ENCODE data around the gene SVOP. TPM values are rescaled to one million over a fixed set of nuclear protein-coding genes. Genes with fewer than 3 reads are reported as not detected.

Gene SVOP
- total and polyA plus RNA-seq, 2 of the 4 experiments (the other 2 are of a cell fraction) = not detected

GRCh38 chr12:108884116-108885012 is 136.5 kb downstream of the SVOP start (continued):
- TF ChIP-seq SMC3 (IDR thresholded peaks at IDR 0.05; ENCODE audit: low read depth, low read length) = no peak; the same call in 1 of the 2 replicates

- no peak overlapping the region for H2AK5ac ChIP-seq (ENCODE audit: low read depth, low read length)
Measured at GRCh38 chr12:108881953-108882352, 138.9 kb downstream of the SVOP start.

More at GRCh38 chr12:108881953-108882352, 138.9 kb downstream of the SVOP start:
- in situ Hi-C loops (cut with MboI; ENCODE audit: low sequenced_read_pairs) (no loop called here), intact Hi-C loops (cut with micrococcal nuclease) (no loop called here), dilution Hi-C loops (cut with HindIII; ENCODE audit: low sequenced_read_pairs, unreplicated experiment) (no loop called here)
- H2BK15ac ChIP-seq (ENCODE audit: low read depth, low read length) = no peak overlapping the region
- no peak overlapping the region for H4K5ac ChIP-seq (ENCODE audit: low read depth, low read length)
- H4K8ac ChIP-seq (ENCODE audit: low read depth in 2 of 2, low read length in 2 of 2) = no peak overlapping the region
- ChIA-PET CTCF (interaction anchor here (0.7 kb wide), 2 partner anchors 245 to 309 kb away, joined by 5 to 6 read pairs; no protein-coding TSS in a partner anchor), POLR2A (ENCODE audit: unreplicated experiment) (no interaction called here)
- no peak overlapping the region for H3K23ac ChIP-seq (ENCODE audit: low read depth, low read length)
- no peak overlapping the region for H3K56ac ChIP-seq (ENCODE audit: extremely low read depth, insufficient read depth, low read length)
- no peak overlapping the region for H3K4me2 ChIP-seq (ENCODE audit: low read depth, low read length)
- no TSS peak for BruUV-seq (replicated peaks)
- DNase-seq (no peak), ATAC-seq (ENCODE audit: low read depth) (no peak)
- H3K27ac ChIP-seq (ENCODE audit: insufficient read depth, low read length) = no peak overlapping the region
- no peaks in the 10 kb centered on the region for H3K9me3 ChIP-seq (ENCODE audit: control insufficient read depth, insufficient read depth, low read length)
- no peaks in the 10 kb centered on the region for H3K79me1 ChIP-seq (ENCODE audit: low read depth in 1 of 2, low read length in 2 of 2)
- H4K91ac ChIP-seq (ENCODE audit: insufficient read depth, low read depth, low read length) = no peak overlapping the region
- H3K18ac ChIP-seq (ENCODE audit: low read depth, low read length) = no peak overlapping the region
- H2AK9ac ChIP-seq (replicated peaks; ENCODE audit: low read depth, low read length, poor library complexity) = no peak overlapping the region
- no peak overlapping the region for H3K4ac ChIP-seq (ENCODE audit: low read depth, low read length)
- no peak overlapping the region for H3K4me3 ChIP-seq (ENCODE audit: insufficient read depth, low read depth, low read length)
- H3K27me3 ChIP-seq (ENCODE audit: control insufficient read depth, insufficient read depth, low read length) = peaks cover 11% of the 10 kb centered on the region
- H2BK120ac ChIP-seq (ENCODE audit: low read depth, low read length) = no peak overlapping the region
- H3K36me3 ChIP-seq (ENCODE audit: control insufficient read depth, insufficient read depth, low read length) = no peaks in the 10 kb centered on the region
- no peak overlapping the region for H2AFZ ChIP-seq (replicated peaks; ENCODE audit: low read length, poor library complexity)
- no peaks in the 10 kb centered on the region for H3K4me1 ChIP-seq (ENCODE audit: control insufficient read depth, insufficient read depth, low read length)
- TF ChIP-seq ELK1 (IDR thresholded peaks at IDR 0.05; ENCODE audit: borderline replicate concordance, low read depth, low read length) (no peak), RCOR1 (IDR thresholded peaks at IDR 0.05; ENCODE audit: insufficient replicate concordance, low read length) (no peak), MAFK (IDR thresholded peaks at IDR 0.05; ENCODE audit: low read depth, low read length) (no peak), RFX5 (IDR thresholded peaks at IDR 0.05; ENCODE audit: low read depth, low read length) (no peak)
- H3K14ac ChIP-seq (replicated peaks; ENCODE audit: low read depth, low read length) = no peak overlapping the region
- H2BK20ac ChIP-seq (ENCODE audit: low read depth, low read length) = no peak overlapping the region
- no peaks in the 10 kb centered on the region for H4K20me1 ChIP-seq (ENCODE audit: insufficient read depth, low read length)
- no CpG with 5 or more reads among the region's 3 CpGs for WGBS, 2 experiments (ENCODE audit: extremely low coverage in 2 of 2, insufficient read length in 1 of 2)
- no peaks in the 10 kb centered on the region for H3K9me1 ChIP-seq (ENCODE audit: insufficient read depth, low read length)
- H2BK5ac ChIP-seq (ENCODE audit: low read depth, low read length, poor library complexity, severe bottlenecking) = no peak overlapping the region
- H3K9ac ChIP-seq (ENCODE audit: low read depth, low read length) = no peak overlapping the region
